Smooth muscle cell (in vitro differentiated cells): Measurements from ENCODE around the gene SLC27A6. TPM values are rescaled to one million over a fixed set of nuclear protein-coding genes. Genes with fewer than 3 reads are reported as not detected.
"Not testable (repeated sequence)": the region's sequence is repeated elsewhere in the genome, so short reads cannot be mapped to it uniquely, and the experiment has no call there.

Experiments
- DNase-seq: peaks from one replicate; lab custom pipeline; 2025; ENCODE audit not compliant: unreplicated experiment; lab: John Stamatoyannopoulos, UW
- H2AFZ ChIP-seq: fragments of 200-600 bp; sonication (generic); 2 replicates; pipeline ENCODE4 v1.6.0; 2016; ENCODE audit warnings: antibody characterized with exemption, low read depth, mild to moderate bottlenecking
- H3F3A ChIP-seq: fragments of 200-600 bp; sonication (generic); 2 replicates; pipeline ENCODE4 v1.6.0; 2017; ENCODE audit warnings: antibody characterized with exemption, low read depth
- H3K27ac ChIP-seq: fragments of 200-600 bp; sonication (generic); 2 replicates; pipeline ENCODE4 v1.5.1; 2016; ENCODE audit warnings: low read depth, mild to moderate bottlenecking
- H3K27me3 ChIP-seq: fragments of 200-600 bp; sonication (generic); 2 replicates; pipeline ENCODE4 v1.6.1; 2016; ENCODE audit warnings: low read depth, mild to moderate bottlenecking
- H3K36me3 ChIP-seq: fragments of 200-600 bp; sonication (generic); 2 replicates; pipeline ENCODE4 v1.5.1; 2016; ENCODE audit warnings: low read depth
- H3K4me1 ChIP-seq: fragments of 200-600 bp; sonication (generic); 2 replicates; pipeline ENCODE4 v1.5.1; 2016; ENCODE audit warnings: low read depth
- H3K4me2 ChIP-seq: fragments of 200-600 bp; sonication (generic); 2 replicates; pipeline ENCODE4 v1.6.0; 2016; ENCODE audit warnings: mild to moderate bottlenecking
- H3K4me3 ChIP-seq: fragments of 200-600 bp; sonication (generic); 2 replicates; pipeline ENCODE4 v1.5.1; 2016; ENCODE audit warnings: mild to moderate bottlenecking
- H3K79me2 ChIP-seq: fragments of 200-600 bp; sonication (generic); 2 replicates; pipeline ENCODE4 v1.6.0; 2016; ENCODE audit warnings: low read depth, mild to moderate bottlenecking
- H3K9ac ChIP-seq: fragments of 200-600 bp; sonication (generic); 2 replicates; pipeline ENCODE4 v1.6.0; 2016; ENCODE audit warnings: low read depth
- H3K9me3 ChIP-seq: fragments of 200-600 bp; sonication (generic); replicated peaks from 2 replicates; pipeline ENCODE4 v1.5.1; 2016; ENCODE audit warnings: low read depth
- H4K20me1 ChIP-seq: fragments of 200-600 bp; sonication (generic); 2 replicates; pipeline ENCODE4 v1.6.0; 2016; ENCODE audit warnings: low read depth
- CTCF ChIP-seq: fragments of 200-600 bp; sonication (generic); IDR thresholded peaks from 2 replicates; pipeline ENCODE4 v1.5.1; 2017; ENCODE audit warnings: borderline replicate concordance, mild to moderate bottlenecking, antibody characterized with exemption; ENCODE audit not compliant: insufficient read depth, poor library complexity, severe bottlenecking
- WGBS: methylation state at CpG from one replicate; pipeline ENCODE4 v1.1.7; 2016; ENCODE audit warnings: low lambda C conversion rate; 5-methylcytosine and 5-hydroxymethylcytosine counted together
- polyA plus RNA-seq: library from polyadenylated mRNA; unstranded; fragments of >200 nt; fragmentation: Nextera tagmentation; extraction: Ambion mirVana; gene quantifications from 2 replicates; pipeline ENCODE4 v1.2.1, GENCODE V29; 2016
- total RNA-seq: library from RNA; depleted of rRNA; stranded (reverse); fragments of >200 nt; gene quantifications from 2 replicates; pipeline ENCODE4 v1.2.3, GENCODE V29; 2014

The SLC27A6 gene
- total and polyA plus RNA-seq, 2 experiments from 2014 or later, result 0.49 to 2.4 TPM

GRCh38 chr5:129031886-129032683 lies 66.8 kb downstream of the SLC27A6 start:
- no peak overlapping the region for H3K9ac ChIP-seq
- DNase-seq, result no peak
- H3K79me2 ChIP-seq, result no peaks in the 10 kb centered on the region
- H2AFZ ChIP-seq, result no peak overlapping the region
- no peaks in the 10 kb centered on the region for H3F3A ChIP-seq
- no peaks in the 10 kb centered on the region for H3K27me3 ChIP-seq
- H3K36me3 ChIP-seq, result no peaks in the 10 kb centered on the region
- no peak overlapping the region for H3K4me3 ChIP-seq
- H3K4me1 ChIP-seq, result no peaks in the 10 kb centered on the region
- no peak overlapping the region for H3K4me2 ChIP-seq
- no peaks in the 10 kb centered on the region for H4K20me1 ChIP-seq
- H3K9me3 ChIP-seq, result no peaks in the 10 kb centered on the region
- no peak for TF ChIP-seq CTCF
- no peak overlapping the region for H3K27ac ChIP-seq

- H3K4me2 ChIP-seq, H3K36me3 ChIP-seq, H3K79me2 ChIP-seq, H4K20me1 ChIP-seq, H2AFZ ChIP-seq, H3K27ac ChIP-seq, H3K9ac ChIP-seq, H3F3A ChIP-seq, H3K9me3 ChIP-seq, H3K4me1 ChIP-seq, H3K4me3 ChIP-seq, H3K27me3 ChIP-seq, DNase-seq: not testable (repeated sequence)
- 90% methylated on average over 3 of the region's 3 CpGs for WGBS
These were observed 71.0 kb downstream of the SLC27A6 start for GRCh38 chr5:129036257-129036656.

GRCh38 chr5:129041196-129041881 lies 76.1 kb downstream of the SLC27A6 start:
- H3F3A ChIP-seq, result no peaks in the 10 kb centered on the region
- H3K27me3 ChIP-seq, result no peaks in the 10 kb centered on the region
- no peak for DNase-seq
- H3K4me3 ChIP-seq, result no peak overlapping the region
- no peaks in the 10 kb centered on the region for H3K79me2 ChIP-seq
- H3K36me3 ChIP-seq, result no peaks in the 10 kb centered on the region
- 68% methylated on average over 4 of the region's 4 CpGs for WGBS
- H3K9me3 ChIP-seq, result peaks cover 9% of the 10 kb centered on the region
- no peak overlapping the region for H3K9ac ChIP-seq
- H3K27ac ChIP-seq, result no peak overlapping the region
- no peak for TF ChIP-seq CTCF
- no peak overlapping the region for H3K4me2 ChIP-seq
- no peaks in the 10 kb centered on the region for H3K4me1 ChIP-seq
- no peaks in the 10 kb centered on the region for H4K20me1 ChIP-seq
- no peak overlapping the region for H2AFZ ChIP-seq

- WGBS, result 91% methylated on average over 4 of the region's 4 CpGs
- Histone ChIP-seq H3K79me2 (no peaks in the 10 kb centered on the region), H3K4me3 (no peak overlapping the region), H3K27me3 (no peaks in the 10 kb centered on the region), H3F3A (no peaks in the 10 kb centered on the region), H4K20me1 (no peaks in the 10 kb centered on the region), H2AFZ (no peak overlapping the region), H3K27ac (no peak overlapping the region), H3K9ac (no peak overlapping the region), H3K36me3 (no peaks in the 10 kb centered on the region), H3K4me1 (no peaks in the 10 kb centered on the region), H3K9me3 (peaks cover 9% of the 10 kb centered on the region), H3K4me2 (no peak overlapping the region)
- no peak for DNase-seq
- no peak for TF ChIP-seq CTCF
These were observed 77.0 kb downstream of the SLC27A6 start for GRCh38 chr5:129042306-129042705.
